Osteoblast (primary cell): ENCODE measurements around the gene MPHOSPH8. TPM values are rescaled to one million over a fixed set of nuclear protein-coding genes. Genes with fewer than 3 reads are reported as not detected.
A peak's percentile ranks its signal among the peaks of the same experiment; 100 is the strongest.

Experiments used
- DNase-seq: peaks from one replicate; pipeline ENCODE4 v3.0.0; 2011; ENCODE audit warnings: low spot score, mixed read lengths; ENCODE audit not compliant: insufficient read length; ENCODE audit errors: missing footprints
- H2AFZ ChIP-seq: 2 replicates; pipeline ENCODE4 v1.6.0; 2011; ENCODE audit warnings: mild to moderate bottlenecking, low read length
- H3K27ac ChIP-seq: 2 replicates; pipeline ENCODE4 v1.5.1; 2011; ENCODE audit warnings: mild to moderate bottlenecking, low read depth, low read length, moderate library complexity
- H3K27me3 ChIP-seq: 2 replicates; pipeline ENCODE4 v1.6.0; 2012; ENCODE audit warnings: mild to moderate bottlenecking, control low read depth, inconsistent platforms, low read length, moderate library complexity; ENCODE audit not compliant: insufficient read depth
- H3K36me3 ChIP-seq: 2 replicates; pipeline ENCODE4 v1.5.1; 2011; ENCODE audit warnings: mild to moderate bottlenecking, low read length, control low read depth, moderate library complexity; ENCODE audit not compliant: insufficient read depth
- H3K4me1 ChIP-seq: 2 replicates; pipeline ENCODE4 v1.5.1; 2011; ENCODE audit warnings: mild to moderate bottlenecking, low read length, control low read depth, moderate library complexity; ENCODE audit not compliant: insufficient read depth
- H3K4me2 ChIP-seq: 2 replicates; pipeline ENCODE4 v1.6.0; 2011; ENCODE audit warnings: mild to moderate bottlenecking, low read length; ENCODE audit not compliant: insufficient read depth
- H3K4me3 ChIP-seq: fragments of 200-600 bp; sonication (generic); 3 replicates; pipeline ENCODE4 v1.5.1; 2012; ENCODE audit warnings: mild to moderate bottlenecking, low read length, inconsistent platforms; ENCODE audit not compliant: insufficient read depth
- H3K79me2 ChIP-seq: 2 replicates; pipeline ENCODE4 v1.6.0; 2012; ENCODE audit warnings: mild to moderate bottlenecking, low read length, control low read depth, inconsistent platforms; ENCODE audit not compliant: insufficient read depth
- H3K9me3 ChIP-seq: 2 replicates; pipeline ENCODE4 v1.5.1; 2011; ENCODE audit warnings: low read depth, low read length, control low read depth
- H4K20me1 ChIP-seq: 2 replicates; pipeline ENCODE4 v1.6.0; 2012; ENCODE audit warnings: mild to moderate bottlenecking, low read length, control low read depth; ENCODE audit not compliant: insufficient read depth
- CTCF ChIP-seq: IDR thresholded peaks from 2 replicates; pipeline ENCODE4 v1.5.1; 2011; ENCODE audit warnings: mild to moderate bottlenecking, low read depth, low read length, moderate library complexity; ENCODE audit errors: extremely low read depth
- total RNA-seq: library from RNA; depleted of rRNA; stranded (reverse); fragments of >200 nt; gene quantifications from 2 replicates; pipeline ENCODE4 v1.2.3, GENCODE V29; 2012

MPHOSPH8 gene
- total RNA-seq, 1 donor, result 11.2 TPM

DNA sequence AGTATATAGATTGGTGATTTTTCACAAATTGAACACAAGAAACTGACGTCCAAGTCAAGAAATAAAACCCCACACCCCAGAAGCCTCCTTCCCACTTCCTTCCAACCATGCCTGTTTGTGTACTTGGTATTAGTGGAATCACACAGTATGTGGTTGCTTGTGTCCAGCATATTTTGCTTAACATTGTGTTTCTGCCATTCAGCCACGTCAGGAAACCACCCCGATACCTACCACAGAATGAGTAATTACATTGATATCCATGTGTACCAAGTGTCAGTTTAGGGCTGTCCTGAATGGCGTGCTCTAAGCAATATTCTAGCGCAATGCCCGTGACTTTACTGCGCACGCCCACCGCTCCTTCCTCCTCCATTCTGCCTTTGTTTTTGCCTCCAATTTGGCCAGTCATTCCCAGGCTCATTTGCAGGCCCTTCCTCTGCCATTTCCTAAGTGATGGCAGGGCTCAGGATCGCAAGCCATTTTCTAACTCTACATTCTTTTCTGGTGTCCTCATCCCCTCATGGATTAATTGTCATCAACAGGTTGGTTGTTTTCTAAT is 25.9 kb upstream of the MPHOSPH8 start:
- Histone ChIP-seq H3K4me3 (no peak overlapping the region), H3K9me3 (no peaks in the 10 kb centered on the region), H3K36me3 (no peaks in the 10 kb centered on the region), H4K20me1 (no peaks in the 10 kb centered on the region), H3K4me2 (no peak overlapping the region), H3K27me3 (no peaks in the 10 kb centered on the region), H3K27ac (no peak overlapping the region), H2AFZ (no peak overlapping the region), H3K4me1 (no peaks in the 10 kb centered on the region), H3K79me2 (no peaks in the 10 kb centered on the region)
- no peak for TF ChIP-seq CTCF
- DNase-seq, result no peak

- no peak overlapping the region for H3K27ac ChIP-seq
- no peak overlapping the region for H3K4me2 ChIP-seq
- no peaks in the 10 kb centered on the region for H3K79me2 ChIP-seq
- H2AFZ ChIP-seq, result no peak overlapping the region
- peak; percentile 88 for DNase-seq
- H3K27me3 ChIP-seq, result no peaks in the 10 kb centered on the region
- no peaks in the 10 kb centered on the region for H3K36me3 ChIP-seq
- H3K4me1 ChIP-seq, result no peaks in the 10 kb centered on the region
- H4K20me1 ChIP-seq, result no peaks in the 10 kb centered on the region
- no peak overlapping the region for H3K4me3 ChIP-seq
- TF ChIP-seq CTCF, result peak; percentile 71
- no peaks in the 10 kb centered on the region for H3K9me3 ChIP-seq
Measured at GRCh38 chr13:19618977-19619376, 14.5 kb upstream of the MPHOSPH8 start.

DNA sequence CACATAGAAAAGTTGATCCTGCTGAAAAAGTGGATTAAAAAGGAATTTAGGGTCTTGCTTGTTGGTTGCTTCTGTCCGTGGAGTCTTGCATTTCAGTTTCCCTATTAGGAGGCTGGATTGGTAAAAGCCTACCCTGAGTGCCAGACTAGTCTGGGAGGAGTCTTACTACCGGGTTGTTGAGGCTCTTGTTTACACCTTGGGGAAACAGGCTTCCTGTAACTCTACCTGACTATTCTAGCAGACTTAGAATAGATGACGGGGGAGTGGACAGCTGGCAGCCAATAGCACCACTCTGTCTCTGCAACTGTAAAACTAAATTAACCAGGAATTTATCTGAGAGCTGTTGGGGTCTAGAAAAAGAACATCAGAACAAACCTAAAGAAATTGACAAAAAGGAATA is 11.3 kb upstream of the MPHOSPH8 start:
- DNase-seq, result no peak
- Histone ChIP-seq H3K4me3 (no peak overlapping the region), H3K9me3 (no peaks in the 10 kb centered on the region), H3K36me3 (no peaks in the 10 kb centered on the region), H2AFZ (no peak overlapping the region), H3K79me2 (no peaks in the 10 kb centered on the region), H3K4me2 (no peak overlapping the region), H3K4me1 (no peaks in the 10 kb centered on the region), H3K27ac (no peak overlapping the region), H3K27me3 (no peaks in the 10 kb centered on the region), H4K20me1 (no peaks in the 10 kb centered on the region)
- no peak for TF ChIP-seq CTCF

DNA sequence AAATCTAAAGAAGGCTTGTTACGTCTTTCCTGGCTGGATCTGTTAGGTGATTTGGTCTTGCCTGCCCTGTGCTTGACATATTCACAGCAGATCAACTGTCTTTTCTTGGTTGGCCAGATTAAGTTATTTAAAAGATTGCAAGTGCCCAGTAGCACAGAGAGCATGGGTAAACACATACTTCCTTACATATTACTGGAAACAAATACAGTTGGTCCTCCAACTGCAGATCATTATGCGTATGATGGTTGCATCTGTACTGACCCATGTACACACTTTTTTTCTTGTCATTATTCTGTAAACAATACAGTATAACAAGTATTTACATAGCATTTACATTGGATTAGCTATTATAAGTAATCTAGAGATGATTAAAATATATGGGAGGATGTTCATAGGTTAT is 9.2 kb upstream of the MPHOSPH8 start:
- Histone ChIP-seq H3K27me3 (no peaks in the 10 kb centered on the region), H3K4me1 (no peaks in the 10 kb centered on the region), H3K36me3 (no peaks in the 10 kb centered on the region), H2AFZ (no peak overlapping the region), H3K27ac (no peak overlapping the region), H4K20me1 (no peaks in the 10 kb centered on the region), H3K4me3 (no peak overlapping the region), H3K79me2 (no peaks in the 10 kb centered on the region), H3K9me3 (no peaks in the 10 kb centered on the region), H3K4me2 (no peak overlapping the region)
- TF ChIP-seq CTCF, result no peak
- no peak for DNase-seq
